GM12878 (cell line): ENCODE data around the gene OPN4.

Experiments
- CEBPB ChIP-seq, 2 experiments: fragments of 150-350 bp in 1 of 2; IDR thresholded peaks; 2 replicates each; pipeline ENCODE4 v1.6.1; 2012 to 2014; ENCODE audit warnings: low read depth in 2 of 2, low read length in 2 of 2, borderline replicate concordance in 1 of 2, inconsistent platforms in 1 of 2
- CTCF ChIP-seq, 3 experiments: IDR thresholded peaks in 2 of 3; conservative IDR thresholded peaks in 1 of 3; 2 replicates each; pipeline ENCODE4 v1.5.1; 2011; ENCODE audit warnings: low read depth in 3 of 3, low read length in 3 of 3, mild to moderate bottlenecking in 3 of 3, control low read depth in 2 of 3, moderate library complexity in 2 of 3, inconsistent platforms in 1 of 3, mixed read lengths in 1 of 3; ENCODE audit not compliant: control insufficient read depth in 2 of 3, insufficient read depth in 1 of 3; ENCODE audit errors: extremely low read depth in 1 of 3
- HCFC1 ChIP-seq: fragments of 150-350 bp; IDR thresholded peaks from 2 replicates; pipeline ENCODE4 v1.6.1; 2014; ENCODE audit warnings: low read length
- PBX3 ChIP-seq: IDR thresholded peaks from 2 replicates; pipeline ENCODE4 v1.6.1; 2011; ENCODE audit warnings: mild to moderate bottlenecking, low read depth, low read length, moderate library complexity; ENCODE audit not compliant: insufficient replicate concordance
- TF ChIP-seq, protein P1 (sequence below): fragments of 450-650 bp; IDR thresholded peaks from 2 replicates; pipeline ENCODE4 v1.6.1; 2017; ENCODE audit warnings: mild to moderate bottlenecking

DNA sequence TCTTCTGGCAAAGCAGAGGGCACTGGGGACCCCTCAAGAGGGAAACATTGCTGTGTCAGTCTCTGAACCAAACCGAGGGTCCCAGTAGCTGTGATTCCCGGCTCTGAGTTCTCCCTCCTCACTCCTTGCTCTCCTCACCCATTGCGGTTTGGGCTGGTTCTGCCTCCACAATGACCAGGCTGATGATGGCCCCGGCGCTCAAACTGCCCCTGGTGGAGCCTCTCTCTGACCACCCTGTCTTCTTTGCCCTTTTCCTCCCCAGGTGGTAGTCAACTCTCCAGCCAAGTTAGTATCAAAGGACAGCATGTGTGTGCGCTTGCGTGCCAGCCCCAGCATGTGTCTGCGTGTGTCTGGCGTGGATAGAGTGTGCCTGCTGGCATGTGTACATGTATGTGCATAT, 31.1 kb downstream of the OPN4 start:
- TF ChIP-seq, protein P1, sequence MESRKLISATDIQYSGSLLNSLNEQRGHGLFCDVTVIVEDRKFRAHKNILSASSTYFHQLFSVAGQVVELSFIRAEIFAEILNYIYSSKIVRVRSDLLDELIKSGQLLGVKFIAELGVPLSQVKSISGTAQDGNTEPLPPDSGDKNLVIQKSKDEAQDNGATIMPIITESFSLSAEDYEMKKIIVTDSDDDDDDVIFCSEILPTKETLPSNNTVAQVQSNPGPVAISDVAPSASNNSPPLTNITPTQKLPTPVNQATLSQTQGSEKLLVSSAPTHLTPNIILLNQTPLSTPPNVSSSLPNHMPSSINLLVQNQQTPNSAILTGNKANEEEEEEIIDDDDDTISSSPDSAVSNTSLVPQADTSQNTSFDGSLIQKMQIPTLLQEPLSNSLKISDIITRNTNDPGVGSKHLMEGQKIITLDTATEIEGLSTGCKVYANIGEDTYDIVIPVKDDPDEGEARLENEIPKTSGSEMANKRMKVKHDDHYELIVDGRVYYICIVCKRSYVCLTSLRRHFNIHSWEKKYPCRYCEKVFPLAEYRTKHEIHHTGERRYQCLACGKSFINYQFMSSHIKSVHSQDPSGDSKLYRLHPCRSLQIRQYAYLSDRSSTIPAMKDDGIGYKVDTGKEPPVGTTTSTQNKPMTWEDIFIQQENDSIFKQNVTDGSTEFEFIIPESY, result no peak
- TF ChIP-seq PBX3 (no peak), HCFC1 (no peak), CEBPB (IDR thresholded peaks at IDR 0.05; ENCODE audit: borderline replicate concordance in 1 of 2, low read depth in 2 of 2, low read length in 2 of 2) (no peak), CTCF (IDR thresholded peaks at IDR 0.05 in 2 of 3, conservative IDR thresholded peaks at IDR 0.05 in 1 of 3; ENCODE audit: control insufficient read depth in 2 of 3, extremely low read depth in 1 of 3, insufficient read depth in 1 of 3, low read depth in 3 of 3, low read length in 3 of 3) (no peak)
